RWPE1 (cell line): ENCODE measurements around the gene OR11G2.
"Not testable (repeated sequence)": the region's sequence is repeated elsewhere in the genome, so short reads cannot be mapped to it uniquely, and the experiment has no call there.

Experiments used
- CTCF ChIA-PET: fragments of 350-600 bp; sonication (Branson Sonifier 250); formaldehyde crosslinking; extraction: SDS; loops from one replicate; lab custom pipeline; 2021; lab: Yijun Ruan, JAX
- POLR2A ChIA-PET: fragments of 400-600 bp; formaldehyde crosslinking; extraction: SDS; loops from one replicate; lab custom pipeline; 2020; ENCODE audit warnings: antibody characterized with exemption; ENCODE audit not compliant: low non-redundant PET; lab: Yijun Ruan, JAX
- DNase-seq: peaks from one replicate; pipeline ENCODE4 v3.0.0; 2012; ENCODE audit warnings: low spot score
- H3K27ac ChIP-seq: fragments of 450-650 bp; 2 replicates; pipeline ENCODE4 v1.5.1; 2017
- TF ChIP-seq, protein P1 (sequence below): fragments of 450-650 bp; conservative IDR thresholded peaks from 2 replicates; pipeline ENCODE4 v1.5.1; 2017; ENCODE audit warnings: low read depth, mild to moderate bottlenecking

OR11G2 gene, protein sequence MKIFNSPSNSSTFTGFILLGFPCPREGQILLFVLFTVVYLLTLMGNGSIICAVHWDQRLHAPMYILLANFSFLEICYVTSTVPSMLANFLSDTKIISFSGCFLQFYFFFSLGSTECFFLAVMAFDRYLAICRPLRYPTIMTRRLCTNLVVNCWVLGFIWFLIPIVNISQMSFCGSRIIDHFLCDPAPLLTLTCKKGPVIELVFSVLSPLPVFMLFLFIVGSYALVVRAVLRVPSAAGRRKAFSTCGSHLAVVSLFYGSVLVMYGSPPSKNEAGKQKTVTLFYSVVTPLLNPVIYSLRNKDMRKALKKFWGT

DNA sequence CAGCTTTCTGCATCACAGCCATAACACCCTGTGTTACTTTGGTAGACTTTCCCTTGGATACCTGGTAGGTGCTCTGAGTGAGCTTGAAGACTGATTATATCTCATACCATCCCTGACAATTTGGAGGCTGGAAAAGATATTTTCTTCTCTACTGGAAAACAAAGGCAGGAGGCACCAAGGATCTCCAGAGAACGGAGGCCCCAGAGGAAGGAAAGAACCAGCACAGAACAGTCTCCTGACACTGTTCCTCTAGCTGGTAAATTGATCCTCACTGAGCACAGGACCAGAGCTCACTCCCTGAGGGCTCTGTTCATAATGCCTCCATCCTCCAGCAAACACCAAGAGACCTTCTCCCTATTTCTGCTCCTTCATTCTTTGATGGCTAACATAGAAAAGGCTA is at the start of gene OR11G2:
Gene OR11G2 (plus strand): TSS at position 301 of the 400 bp plus-strand sequence. CDS start 6,542 bp downstream, outside the sequence.
- ChIA-PET CTCF (interaction anchor here (0.9 kb wide), 1 partner anchor 98 kb away, joined by 4 read pairs; no protein-coding TSS in a partner anchor), POLR2A (no interaction called here)
- no peak within 1 kb of the TSS for H3K27ac ChIP-seq
- no peak for DNase-seq
- TF ChIP-seq, protein P1, sequence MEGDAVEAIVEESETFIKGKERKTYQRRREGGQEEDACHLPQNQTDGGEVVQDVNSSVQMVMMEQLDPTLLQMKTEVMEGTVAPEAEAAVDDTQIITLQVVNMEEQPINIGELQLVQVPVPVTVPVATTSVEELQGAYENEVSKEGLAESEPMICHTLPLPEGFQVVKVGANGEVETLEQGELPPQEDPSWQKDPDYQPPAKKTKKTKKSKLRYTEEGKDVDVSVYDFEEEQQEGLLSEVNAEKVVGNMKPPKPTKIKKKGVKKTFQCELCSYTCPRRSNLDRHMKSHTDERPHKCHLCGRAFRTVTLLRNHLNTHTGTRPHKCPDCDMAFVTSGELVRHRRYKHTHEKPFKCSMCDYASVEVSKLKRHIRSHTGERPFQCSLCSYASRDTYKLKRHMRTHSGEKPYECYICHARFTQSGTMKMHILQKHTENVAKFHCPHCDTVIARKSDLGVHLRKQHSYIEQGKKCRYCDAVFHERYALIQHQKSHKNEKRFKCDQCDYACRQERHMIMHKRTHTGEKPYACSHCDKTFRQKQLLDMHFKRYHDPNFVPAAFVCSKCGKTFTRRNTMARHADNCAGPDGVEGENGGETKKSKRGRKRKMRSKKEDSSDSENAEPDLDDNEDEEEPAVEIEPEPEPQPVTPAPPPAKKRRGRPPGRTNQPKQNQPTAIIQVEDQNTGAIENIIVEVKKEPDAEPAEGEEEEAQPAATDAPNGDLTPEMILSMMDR = no peak

DNA sequence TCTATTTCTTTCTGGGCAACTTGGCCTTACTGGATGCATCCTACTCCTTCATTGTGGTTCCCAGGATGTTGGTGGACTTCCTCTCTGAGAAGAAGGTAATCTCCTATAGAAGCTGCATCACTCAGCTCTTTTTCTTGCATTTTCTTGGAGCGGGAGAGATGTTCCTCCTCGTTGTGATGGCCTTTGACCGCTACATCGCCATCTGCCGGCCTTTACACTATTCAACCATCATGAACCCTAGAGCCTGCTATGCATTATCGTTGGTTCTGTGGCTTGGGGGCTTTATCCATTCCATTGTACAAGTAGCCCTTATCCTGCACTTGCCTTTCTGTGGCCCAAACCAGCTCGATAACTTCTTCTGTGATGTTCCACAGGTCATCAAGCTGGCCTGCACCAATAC is 46.8 kb upstream of the OR11G2 start:
- no peak for DNase-seq
- TF ChIP-seq, protein P1 = no peak
- ChIA-PET CTCF (interaction anchor here (0.6 to 0.7 kb wide), 2 partner anchors 12 to 377 kb away, joined by 3 read pairs; no protein-coding TSS in a partner anchor), POLR2A (no interaction called here)
- H3K27ac ChIP-seq = no peak overlapping the region

DNA sequence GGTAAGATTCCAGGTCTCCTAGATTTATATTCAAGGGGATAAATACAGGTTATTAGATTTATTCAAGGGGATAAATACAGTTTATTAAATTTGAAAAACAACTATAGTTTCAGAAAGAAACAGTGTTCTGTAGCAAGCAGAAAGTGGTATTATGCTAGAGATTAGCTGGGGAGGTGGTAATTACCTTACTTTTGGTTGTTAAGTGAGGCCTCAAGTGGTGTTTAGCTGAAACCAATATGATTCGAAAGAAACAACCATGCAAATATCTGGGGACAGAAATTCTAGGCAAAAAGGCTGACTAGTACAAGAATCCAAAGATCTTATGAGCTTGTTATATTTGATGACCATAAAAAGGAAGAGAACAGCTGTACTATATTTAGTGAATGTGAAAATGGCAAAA is 45.9 kb upstream of the OR11G2 start:
- no peak overlapping the region for H3K27ac ChIP-seq
- CTCF ChIA-PET = no interaction called here
- DNase-seq = no peak
- POLR2A ChIA-PET = no interaction called here
- TF ChIP-seq, protein P1 = no peak

DNA sequence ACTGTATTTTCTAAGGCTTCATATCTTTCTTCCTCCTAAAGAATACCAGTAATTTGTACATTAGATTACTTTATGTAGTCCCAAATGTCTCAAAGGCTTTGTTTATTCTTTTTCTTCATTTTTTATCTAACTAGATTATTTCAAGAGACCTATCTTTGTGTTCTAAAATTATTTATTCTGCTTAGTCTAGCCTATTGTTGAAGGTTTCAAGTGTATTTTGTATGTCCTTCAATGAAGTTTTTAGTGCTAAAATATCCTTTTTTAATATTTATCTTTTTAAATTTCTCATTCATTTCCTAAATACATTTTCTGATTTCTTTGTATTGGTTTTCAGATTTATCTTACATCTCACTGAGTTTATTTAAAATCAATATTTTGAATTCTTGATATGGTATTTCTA is 26.2 kb upstream of the OR11G2 start:
- ChIA-PET POLR2A (no interaction called here), CTCF (no interaction called here)

DNA sequence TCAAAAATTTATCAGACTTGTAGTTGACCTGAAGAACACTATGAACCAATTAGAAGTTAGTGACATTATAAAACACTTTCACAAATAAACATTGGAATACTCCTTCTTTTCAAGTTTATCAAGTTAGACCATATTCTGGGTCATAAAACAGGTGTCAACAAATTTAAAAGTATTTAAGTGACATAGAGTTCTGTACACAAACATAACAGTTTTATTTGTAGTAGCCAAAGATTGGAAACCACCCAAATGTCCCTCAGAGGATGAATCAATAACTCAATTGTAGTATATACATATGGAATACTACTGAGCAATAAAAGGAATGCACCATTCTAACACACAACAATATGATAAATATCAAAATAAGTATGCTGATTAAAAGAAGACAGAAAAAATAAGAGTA is 23.6 kb upstream of the OR11G2 start:
- CTCF ChIA-PET = no interaction called here
- H3K27ac ChIP-seq = no peak overlapping the region

More for the DNA sequence above, 26.2 kb upstream of the OR11G2 start:
- TF ChIP-seq, protein P1 = no peak
- DNase-seq = no peak
- no peak overlapping the region for H3K27ac ChIP-seq

DNA sequence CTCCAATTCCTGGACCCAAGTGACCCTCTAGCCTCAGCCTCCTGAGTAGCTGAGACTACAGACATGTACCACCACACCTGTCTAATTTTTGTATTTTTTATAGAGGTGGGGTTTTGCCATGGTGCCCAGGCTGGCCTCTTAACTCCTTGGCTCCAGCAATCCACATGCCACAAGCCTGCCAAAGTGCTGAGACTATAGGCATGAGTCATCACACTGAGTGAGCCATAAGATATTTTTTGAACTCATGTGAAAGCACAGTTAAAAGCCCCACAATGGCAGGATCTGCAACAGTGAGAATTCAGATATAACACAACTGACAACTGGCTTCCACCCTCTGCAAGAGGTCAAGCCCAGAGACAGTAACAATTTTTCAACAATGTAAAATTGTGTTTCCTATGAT is 20.8 kb upstream of the OR11G2 start:
- CTCF ChIA-PET, H3K27ac ChIP-seq, POLR2A ChIA-PET: not testable (repeated sequence)
- DNase-seq = peak; percentile 13

More for the DNA sequence above, 23.6 kb upstream of the OR11G2 start:
- POLR2A ChIA-PET = no interaction called here
- TF ChIP-seq, protein P1 = no peak
- no peak for DNase-seq

DNA sequence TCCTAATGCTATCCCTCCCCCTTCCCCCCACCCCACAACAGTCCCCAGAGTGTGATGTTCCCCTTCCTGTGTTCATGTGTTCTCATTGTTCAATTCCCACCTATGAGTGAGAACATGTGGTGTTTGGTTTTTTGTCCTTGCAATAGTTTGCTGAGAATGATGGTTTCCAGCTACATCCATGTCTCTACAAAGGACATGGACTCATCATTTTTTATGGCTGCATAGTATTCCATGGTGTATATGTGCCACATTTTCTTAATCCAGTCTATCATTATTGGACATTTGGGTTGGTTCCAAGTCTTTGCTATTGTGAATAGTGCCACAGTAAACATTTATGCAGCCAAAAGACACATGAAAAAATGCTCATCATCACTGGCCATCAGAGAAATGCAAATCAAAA is 16.5 kb upstream of the OR11G2 start:
- H3K27ac ChIP-seq, CTCF ChIA-PET, DNase-seq, POLR2A ChIA-PET: not testable (repeated sequence)
